Activated CD4-positive, alpha-beta T cell treated with anti-CD3 and anti-CD28 coated beads, Interleukin-2, amount 10 ng/mL, durations not matched to agents 7 days and 5 days (primary cell): ENCODE data around the gene TMPRSS11E. TPM values are rescaled to one million over a fixed set of nuclear protein-coding genes. Genes with fewer than 3 reads are reported as not detected.
"Not testable (repeated sequence)": the region's sequence is repeated elsewhere in the genome, so short reads cannot be mapped to it uniquely, and the experiment has no call there.

ENCODE experiments used
- CTCF ChIA-PET: fragments of 350-600 bp; sonication (Branson Sonifier 250); formaldehyde crosslinking; loops from one replicate; lab custom pipeline; 2021; ENCODE audit warnings: antibody characterized with exemption; lab: Charles Lee
- POLR2A ChIA-PET: fragments of 350-600 bp; sonication (Branson Sonifier 250); formaldehyde crosslinking; loops from one replicate; lab custom pipeline; 2021; ENCODE audit warnings: antibody characterized with exemption; lab: Charles Lee
- DNase-seq: peaks from one replicate; pipeline ENCODE4 v3.0.0-alpha.2; 2020
- H3K27ac Mint-ChIP-seq: one replicate; pipeline ENCODE4 v1.8.0; 2021; ENCODE audit warnings: mild to moderate bottlenecking, moderate library complexity, mixed read lengths
- H3K27me3 Mint-ChIP-seq: one replicate; pipeline ENCODE4 v1.8.0; 2021; ENCODE audit warnings: mixed read lengths
- H3K36me3 Mint-ChIP-seq: one replicate; pipeline ENCODE4 v1.8.0; 2021; ENCODE audit warnings: low read depth, mixed read lengths
- H3K4me1 Mint-ChIP-seq: one replicate; pipeline ENCODE4 v1.8.0; 2021; ENCODE audit warnings: mixed read lengths
- H3K4me3 Mint-ChIP-seq: one replicate; pipeline ENCODE4 v1.8.0; 2021; ENCODE audit warnings: mild to moderate bottlenecking, moderate library complexity, mixed read lengths
- H3K9me3 Mint-ChIP-seq: one replicate; pipeline ENCODE4 v1.8.0; 2021; ENCODE audit warnings: mixed read lengths
- total RNA-seq, 2 experiments: library from RNA; stranded (reverse); gene quantifications; one replicate each; pipeline ENCODE4 v1.2.3, GENCODE V29; 2021

Gene TMPRSS11E
- total RNA-seq, 2 experiments from 2014 or later: not detected

DNA sequence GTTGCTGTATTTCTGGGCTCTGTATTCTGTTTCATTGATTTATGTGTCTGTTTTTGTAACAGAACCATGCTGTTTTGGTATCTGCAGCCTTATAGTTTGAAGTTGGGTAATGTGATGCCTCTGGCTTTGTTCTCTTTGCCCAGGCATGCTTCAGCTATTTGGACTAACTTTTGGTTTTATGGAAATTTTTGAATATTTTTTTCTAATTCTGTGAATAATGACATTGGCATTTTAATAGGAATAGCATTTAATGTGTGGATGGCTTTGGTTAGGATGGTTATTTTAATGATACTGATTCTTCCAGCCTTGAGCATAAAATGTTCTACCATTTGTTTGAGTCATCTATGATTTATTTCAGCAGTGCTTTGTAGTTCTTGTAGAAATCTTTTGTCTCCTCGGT lies 75.0 kb downstream of the TMPRSS11E start:
- H3K9me3 Mint-ChIP-seq, CTCF ChIA-PET, H3K27ac Mint-ChIP-seq, DNase-seq, H3K4me1 Mint-ChIP-seq, POLR2A ChIA-PET, H3K36me3 Mint-ChIP-seq, H3K4me3 Mint-ChIP-seq, H3K27me3 Mint-ChIP-seq: not testable (repeated sequence)

DNA sequence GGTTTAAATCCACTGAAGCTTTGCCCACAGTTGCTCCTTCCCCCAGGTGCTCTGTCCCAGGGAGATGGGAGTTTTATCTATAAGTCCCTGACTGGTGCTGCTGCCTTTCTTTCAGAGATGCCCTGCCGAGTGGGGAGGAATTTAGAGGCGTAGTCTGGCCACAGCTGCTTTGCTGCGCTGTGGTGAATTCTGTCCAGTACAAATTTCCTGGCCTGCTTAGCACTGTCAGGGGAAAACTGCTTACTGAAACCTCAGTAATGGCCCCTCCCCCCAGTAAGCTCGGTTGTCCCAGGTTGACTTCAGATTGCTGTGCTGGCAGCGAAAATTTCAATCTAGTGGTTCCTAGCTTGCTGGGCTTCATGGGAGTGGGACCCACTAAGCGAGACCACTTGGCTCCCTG lies 88.7 kb downstream of the TMPRSS11E start:
- no peaks in the 10 kb centered on the region for H3K36me3 Mint-ChIP-seq
- H3K4me3 Mint-ChIP-seq: no peak overlapping the region
- ChIA-PET CTCF (interaction anchor here (0.6 kb wide), 1 partner anchor 314 kb away, joined by 3 read pairs; no protein-coding TSS in a partner anchor), POLR2A (no interaction called here)
- no peaks in the 10 kb centered on the region for H3K9me3 Mint-ChIP-seq
- H3K27ac Mint-ChIP-seq: no peak overlapping the region
- no peak for DNase-seq
- H3K4me1 Mint-ChIP-seq: no peaks in the 10 kb centered on the region
- H3K27me3 Mint-ChIP-seq: no peaks in the 10 kb centered on the region

- no peaks in the 10 kb centered on the region for H3K9me3 Mint-ChIP-seq
- DNase-seq: no peak
- no peaks in the 10 kb centered on the region for H3K27me3 Mint-ChIP-seq
- H3K36me3 Mint-ChIP-seq: no peaks in the 10 kb centered on the region
- CTCF ChIA-PET: interaction anchor here (0.6 kb wide), 1 partner anchor 313 kb away, joined by 3 read pairs; no protein-coding TSS in a partner anchor
- POLR2A ChIA-PET: no interaction called here
- H3K4me3 Mint-ChIP-seq: no peak overlapping the region
- no peak overlapping the region for H3K27ac Mint-ChIP-seq
- no peaks in the 10 kb centered on the region for H3K4me1 Mint-ChIP-seq
Observed at GRCh38 chr4:68536375-68536774, 89.1 kb downstream of the TMPRSS11E start.

DNA sequence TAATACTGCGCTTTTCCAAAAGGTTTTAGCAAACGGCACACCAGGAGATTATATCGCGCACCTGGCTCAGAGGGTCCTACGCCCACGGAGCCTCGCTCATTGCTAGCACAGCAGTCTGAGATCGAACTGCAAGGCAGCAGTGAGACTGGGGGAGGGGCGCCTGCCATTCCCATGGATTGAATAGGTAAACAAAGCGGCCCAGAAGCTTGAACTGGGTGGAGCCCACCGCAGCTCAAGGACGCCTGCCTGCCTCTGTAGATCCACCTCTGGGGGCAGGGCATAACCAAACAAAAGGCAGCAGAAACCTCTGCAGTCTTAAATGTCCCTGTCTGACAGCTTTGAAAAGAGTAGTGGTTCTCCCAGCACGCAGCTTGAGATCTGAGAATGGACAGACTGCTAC lies 95.5 kb downstream of the TMPRSS11E start:
- H3K27ac Mint-ChIP-seq, POLR2A ChIA-PET, DNase-seq, H3K4me1 Mint-ChIP-seq, H3K4me3 Mint-ChIP-seq, H3K9me3 Mint-ChIP-seq, H3K36me3 Mint-ChIP-seq, H3K27me3 Mint-ChIP-seq, CTCF ChIA-PET: not testable (repeated sequence)

Other genes starting within 250 kb of the TMPRSS11E start
- not detected for gene TMPRSS11B, start 201.8 kb upstream of the TMPRSS11E start, total RNA-seq
- 10 to 100 TPM; 88.7 to 90.3 TPM for gene YTHDC1, start 97.4 kb upstream of the TMPRSS11E start, total RNA-seq
- gene UGT2B17, start 128.9 kb downstream of the TMPRSS11E start, total RNA-seq: not detected
- not detected for gene UGT2B15, start 223.2 kb downstream of the TMPRSS11E start, total RNA-seq